Measurements from ENCODE around the gene PIAS2.
"Not testable (repeated sequence)": the region's sequence is repeated elsewhere in the genome, so short reads cannot be mapped to it uniquely, and the experiment has no call there.

The PIAS2 gene

GRCh38 chr18:46810481-46811000, 106.8 kb downstream of the PIAS2 start:
- Histone ChIP-seq H3K9ac (ENCODE audit: insufficient read length, low read depth) (no peak overlapping the region), H3K4me1 (ENCODE audit: insufficient read depth, insufficient read length) (no peaks in the 10 kb centered on the region), H3K36me3 (ENCODE audit: insufficient read depth, insufficient read length, low read length) (no peaks in the 10 kb centered on the region), H3K4me3 (ENCODE audit: insufficient read length, low read depth) (no peak overlapping the region), H3K9me3 (ENCODE audit: insufficient read depth, low read length) (no peaks in the 10 kb centered on the region), H3K27me3 (ENCODE audit: insufficient read depth, insufficient read length) (no peaks in the 10 kb centered on the region)
- DNase-seq (ENCODE audit: low read depth, low spot score): peak; percentile 5
- TF ChIP-seq SUZ12 (IDR thresholded peaks at IDR 0.05; ENCODE audit: extremely low read depth, insufficient read depth, insufficient read length): no peak
- no peak for TF ChIP-seq YY1 (IDR thresholded peaks at IDR 0.05; ENCODE audit: insufficient read depth, insufficient read length)
- no peak for TF ChIP-seq ZNF274 (IDR thresholded peaks at IDR 0.05; ENCODE audit: low read depth, low read length)

- DNase-seq (ENCODE audit: low read depth, low spot score): no peak
- Histone ChIP-seq H3K36me3 (ENCODE audit: insufficient read depth, insufficient read length, low read length) (no peaks in the 10 kb centered on the region), H3K4me1 (ENCODE audit: insufficient read depth, insufficient read length) (no peaks in the 10 kb centered on the region), H3K9ac (ENCODE audit: insufficient read length, low read depth) (no peak overlapping the region), H3K27me3 (ENCODE audit: insufficient read depth, insufficient read length) (no peaks in the 10 kb centered on the region), H3K9me3 (ENCODE audit: insufficient read depth, low read length) (no peaks in the 10 kb centered on the region), H3K4me3 (ENCODE audit: insufficient read length, low read depth) (no peak overlapping the region)
- TF ChIP-seq SUZ12 (IDR thresholded peaks at IDR 0.05; ENCODE audit: extremely low read depth, insufficient read depth, insufficient read length): no peak
- no peak for TF ChIP-seq YY1 (IDR thresholded peaks at IDR 0.05; ENCODE audit: insufficient read depth, insufficient read length)
- TF ChIP-seq ZNF274 (IDR thresholded peaks at IDR 0.05; ENCODE audit: low read depth, low read length): no peak
These were observed 108.2 kb downstream of the PIAS2 start for GRCh38 chr18:46809145-46809544.

- H3K9me3 ChIP-seq (ENCODE audit: insufficient read depth, low read length); H3K36me3 ChIP-seq (ENCODE audit: insufficient read depth, insufficient read length, low read length); DNase-seq (ENCODE audit: low read depth, low spot score); H3K4me3 ChIP-seq (ENCODE audit: insufficient read length, low read depth); H3K27me3 ChIP-seq (ENCODE audit: insufficient read depth, insufficient read length); H3K9ac ChIP-seq (ENCODE audit: insufficient read length, low read depth); H3K4me1 ChIP-seq (ENCODE audit: insufficient read depth, insufficient read length): not testable (repeated sequence)
These were observed 121.4 kb downstream of the PIAS2 start for GRCh38 chr18:46795945-46796344.

GRCh38 chr18:46794607-46795006, 122.7 kb downstream of the PIAS2 start:
- Histone ChIP-seq H3K4me1 (ENCODE audit: insufficient read depth, insufficient read length) (no peaks in the 10 kb centered on the region), H3K9ac (ENCODE audit: insufficient read length, low read depth) (no peak overlapping the region), H3K27me3 (ENCODE audit: insufficient read depth, insufficient read length) (no peaks in the 10 kb centered on the region), H3K9me3 (ENCODE audit: insufficient read depth, low read length) (peaks cover 14% of the 10 kb centered on the region; the same call in 1 of the 2 replicates), H3K36me3 (ENCODE audit: insufficient read depth, insufficient read length, low read length) (no peaks in the 10 kb centered on the region), H3K4me3 (ENCODE audit: insufficient read length, low read depth) (no peak overlapping the region)
- TF ChIP-seq SUZ12 (IDR thresholded peaks at IDR 0.05; ENCODE audit: extremely low read depth, insufficient read depth, insufficient read length): no peak
- TF ChIP-seq YY1 (IDR thresholded peaks at IDR 0.05; ENCODE audit: insufficient read depth, insufficient read length): no peak
- no peak for TF ChIP-seq ZNF274 (IDR thresholded peaks at IDR 0.05; ENCODE audit: low read depth, low read length)
- peak; percentile 2 for DNase-seq (ENCODE audit: low read depth, low spot score)

GRCh38 chr18:46793565-46793964, 123.7 kb downstream of the PIAS2 start:
- peak; percentile 6 for DNase-seq (ENCODE audit: low read depth, low spot score)
- H3K9me3 ChIP-seq (ENCODE audit: insufficient read depth, low read length): peaks cover 15% of the 10 kb centered on the region; the same call in 1 of the 2 replicates

GRCh38 chr18:46789088-46789487, 128.2 kb downstream of the PIAS2 start:
- Histone ChIP-seq H3K27me3 (ENCODE audit: insufficient read depth, insufficient read length) (no peaks in the 10 kb centered on the region), H3K9me3 (ENCODE audit: insufficient read depth, low read length) (peaks cover 15% of the 10 kb centered on the region; the same call in 1 of the 2 replicates), H3K4me1 (ENCODE audit: insufficient read depth, insufficient read length) (no peaks in the 10 kb centered on the region), H3K4me3 (ENCODE audit: insufficient read length, low read depth) (no peak overlapping the region), H3K9ac (ENCODE audit: insufficient read length, low read depth) (no peak overlapping the region), H3K36me3 (ENCODE audit: insufficient read depth, insufficient read length, low read length) (no peaks in the 10 kb centered on the region)
- TF ChIP-seq SUZ12 (IDR thresholded peaks at IDR 0.05; ENCODE audit: extremely low read depth, insufficient read depth, insufficient read length) (no peak), ZNF274 (IDR thresholded peaks at IDR 0.05; ENCODE audit: low read depth, low read length) (no peak), YY1 (IDR thresholded peaks at IDR 0.05; ENCODE audit: insufficient read depth, insufficient read length) (no peak)
- no peak for DNase-seq (ENCODE audit: low read depth, low spot score)

More at GRCh38 chr18:46793565-46793964, 123.7 kb downstream of the PIAS2 start:
- no peak overlapping the region for H3K9ac ChIP-seq (ENCODE audit: insufficient read length, low read depth)
- H3K4me1 ChIP-seq (ENCODE audit: insufficient read depth, insufficient read length): no peaks in the 10 kb centered on the region
- no peak overlapping the region for H3K4me3 ChIP-seq (ENCODE audit: insufficient read length, low read depth)
- no peaks in the 10 kb centered on the region for H3K27me3 ChIP-seq (ENCODE audit: insufficient read depth, insufficient read length)
- no peaks in the 10 kb centered on the region for H3K36me3 ChIP-seq (ENCODE audit: insufficient read depth, insufficient read length, low read length)
- no peak for TF ChIP-seq YY1 (IDR thresholded peaks at IDR 0.05; ENCODE audit: insufficient read depth, insufficient read length)
- TF ChIP-seq ZNF274 (IDR thresholded peaks at IDR 0.05; ENCODE audit: low read depth, low read length): no peak
- no peak for TF ChIP-seq SUZ12 (IDR thresholded peaks at IDR 0.05; ENCODE audit: extremely low read depth, insufficient read depth, insufficient read length)

- TF ChIP-seq ZNF274 (IDR thresholded peaks at IDR 0.05; ENCODE audit: low read depth, low read length) (no peak), YY1 (IDR thresholded peaks at IDR 0.05; ENCODE audit: insufficient read depth, insufficient read length) (no peak), SUZ12 (IDR thresholded peaks at IDR 0.05; ENCODE audit: extremely low read depth, insufficient read depth, insufficient read length) (no peak)
- Histone ChIP-seq H3K4me1 (ENCODE audit: insufficient read depth, insufficient read length) (no peaks in the 10 kb centered on the region), H3K36me3 (ENCODE audit: insufficient read depth, insufficient read length, low read length) (no peaks in the 10 kb centered on the region), H3K9ac (ENCODE audit: insufficient read length, low read depth) (no peak overlapping the region), H3K9me3 (ENCODE audit: insufficient read depth, low read length) (peaks cover 15% of the 10 kb centered on the region; the same call in 1 of the 2 replicates), H3K4me3 (ENCODE audit: insufficient read length, low read depth) (no peak overlapping the region), H3K27me3 (ENCODE audit: insufficient read depth, insufficient read length) (no peaks in the 10 kb centered on the region)
- DNase-seq (ENCODE audit: low read depth, low spot score): no peak
These were observed 129.6 kb downstream of the PIAS2 start for GRCh38 chr18:46787674-46788073.

Data from NT2/D1 (cell line).